ENCODE data around the gene KLHL1.

DNA sequence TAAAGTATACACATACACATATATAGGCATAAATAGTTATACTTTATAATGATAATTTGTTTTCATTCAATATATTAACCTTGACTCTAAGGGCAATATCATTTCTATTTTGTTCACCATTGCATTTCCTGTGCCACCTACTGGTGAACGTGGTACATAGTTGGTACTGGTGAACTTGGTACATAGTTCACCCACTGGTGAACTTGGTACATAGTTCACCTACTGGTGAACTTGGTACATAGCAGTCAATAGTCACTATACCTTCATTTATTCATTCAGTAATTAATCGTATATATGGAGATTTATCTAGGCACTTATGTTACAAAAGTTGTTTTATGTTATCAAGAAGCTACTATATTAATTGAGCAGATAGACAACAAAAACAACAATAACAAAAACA lies 173.2 kb downstream of the KLHL1 start:
- TF ChIP-seq, protein P1, sequence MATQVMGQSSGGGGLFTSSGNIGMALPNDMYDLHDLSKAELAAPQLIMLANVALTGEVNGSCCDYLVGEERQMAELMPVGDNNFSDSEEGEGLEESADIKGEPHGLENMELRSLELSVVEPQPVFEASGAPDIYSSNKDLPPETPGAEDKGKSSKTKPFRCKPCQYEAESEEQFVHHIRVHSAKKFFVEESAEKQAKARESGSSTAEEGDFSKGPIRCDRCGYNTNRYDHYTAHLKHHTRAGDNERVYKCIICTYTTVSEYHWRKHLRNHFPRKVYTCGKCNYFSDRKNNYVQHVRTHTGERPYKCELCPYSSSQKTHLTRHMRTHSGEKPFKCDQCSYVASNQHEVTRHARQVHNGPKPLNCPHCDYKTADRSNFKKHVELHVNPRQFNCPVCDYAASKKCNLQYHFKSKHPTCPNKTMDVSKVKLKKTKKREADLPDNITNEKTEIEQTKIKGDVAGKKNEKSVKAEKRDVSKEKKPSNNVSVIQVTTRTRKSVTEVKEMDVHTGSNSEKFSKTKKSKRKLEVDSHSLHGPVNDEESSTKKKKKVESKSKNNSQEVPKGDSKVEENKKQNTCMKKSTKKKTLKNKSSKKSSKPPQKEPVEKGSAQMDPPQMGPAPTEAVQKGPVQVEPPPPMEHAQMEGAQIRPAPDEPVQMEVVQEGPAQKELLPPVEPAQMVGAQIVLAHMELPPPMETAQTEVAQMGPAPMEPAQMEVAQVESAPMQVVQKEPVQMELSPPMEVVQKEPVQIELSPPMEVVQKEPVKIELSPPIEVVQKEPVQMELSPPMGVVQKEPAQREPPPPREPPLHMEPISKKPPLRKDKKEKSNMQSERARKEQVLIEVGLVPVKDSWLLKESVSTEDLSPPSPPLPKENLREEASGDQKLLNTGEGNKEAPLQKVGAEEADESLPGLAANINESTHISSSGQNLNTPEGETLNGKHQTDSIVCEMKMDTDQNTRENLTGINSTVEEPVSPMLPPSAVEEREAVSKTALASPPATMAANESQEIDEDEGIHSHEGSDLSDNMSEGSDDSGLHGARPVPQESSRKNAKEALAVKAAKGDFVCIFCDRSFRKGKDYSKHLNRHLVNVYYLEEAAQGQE (IDR thresholded peaks at IDR 0.05; ENCODE audit: insufficient read depth in 1 of 2, low read depth in 2 of 2, low read length in 1 of 2) = no peak
- TF ChIP-seq CTCF (IDR thresholded peaks at IDR 0.05) = peak; percentile 13; the same call in 1 of the 2 replicates

Data from Panc1 (cell line).